ENCODE measurements around the gene DAB2IP.

DAB2IP gene

DNA sequence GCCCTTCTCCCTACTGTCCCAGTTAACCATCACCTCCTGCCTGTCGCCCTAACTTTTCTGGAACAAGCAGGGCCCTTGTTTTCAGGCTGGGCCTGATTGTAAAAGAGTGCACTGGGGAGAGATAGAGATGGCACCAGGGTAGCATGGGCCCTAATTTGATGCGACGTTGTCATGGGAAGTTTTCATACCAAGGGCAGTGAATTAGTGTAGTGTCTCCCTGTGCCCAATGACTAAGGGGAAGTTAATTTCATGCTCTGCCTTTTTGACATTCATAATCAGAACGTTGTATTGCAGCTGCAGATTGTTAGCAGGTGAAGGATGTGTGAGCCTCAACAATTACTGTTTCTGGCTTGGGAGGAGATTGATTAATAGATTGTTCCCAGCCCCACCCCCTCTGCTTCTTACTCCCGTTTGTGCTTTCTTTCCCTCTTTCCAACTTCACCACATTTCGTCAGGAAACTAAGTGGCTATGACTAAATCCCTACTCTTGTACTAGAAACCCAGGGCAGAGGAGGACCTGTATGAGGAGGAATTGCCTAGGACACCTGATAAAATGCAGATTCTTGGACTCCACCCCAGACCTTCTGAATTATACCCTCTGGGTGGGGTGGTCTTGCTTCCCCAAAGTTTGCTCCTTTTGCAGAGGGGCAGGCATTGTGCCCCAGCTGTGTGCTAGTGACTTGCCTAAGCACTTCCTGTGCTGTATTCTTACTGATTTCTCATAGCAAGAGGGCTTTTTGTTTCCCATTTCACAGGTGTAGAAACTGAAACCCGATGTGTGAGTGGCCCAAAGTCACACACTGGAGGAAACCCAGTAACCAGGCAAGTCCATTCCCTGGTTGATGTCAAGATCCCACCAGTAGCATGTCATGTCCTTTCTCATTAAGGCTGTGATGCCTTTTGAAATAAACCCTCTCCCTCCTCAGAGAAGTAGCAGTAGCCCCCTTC is 56.3 kb downstream of the DAB2IP start:
- Histone ChIP-seq H3K27ac (ENCODE audit: insufficient read depth, low read length, poor library complexity, severe bottlenecking) (no peak overlapping the region), H3K36me3 (ENCODE audit: control insufficient read depth, insufficient read depth, low read length) (no peaks in the 10 kb centered on the region), H3K4me3 (ENCODE audit: insufficient read depth, low read depth, low read length, poor library complexity, severe bottlenecking) (no peak overlapping the region), H3K4me1 (ENCODE audit: control insufficient read depth, insufficient read depth, low read length, poor library complexity, severe bottlenecking) (no peaks in the 10 kb centered on the region), H3K27me3 (replicated peaks; ENCODE audit: control insufficient read depth, insufficient read depth, low read length, poor library complexity, severe bottlenecking) (no peaks in the 10 kb centered on the region), H3K9me3 (ENCODE audit: control insufficient read depth, low read length) (no peaks in the 10 kb centered on the region)
- no peak for DNase-seq

DNA sequence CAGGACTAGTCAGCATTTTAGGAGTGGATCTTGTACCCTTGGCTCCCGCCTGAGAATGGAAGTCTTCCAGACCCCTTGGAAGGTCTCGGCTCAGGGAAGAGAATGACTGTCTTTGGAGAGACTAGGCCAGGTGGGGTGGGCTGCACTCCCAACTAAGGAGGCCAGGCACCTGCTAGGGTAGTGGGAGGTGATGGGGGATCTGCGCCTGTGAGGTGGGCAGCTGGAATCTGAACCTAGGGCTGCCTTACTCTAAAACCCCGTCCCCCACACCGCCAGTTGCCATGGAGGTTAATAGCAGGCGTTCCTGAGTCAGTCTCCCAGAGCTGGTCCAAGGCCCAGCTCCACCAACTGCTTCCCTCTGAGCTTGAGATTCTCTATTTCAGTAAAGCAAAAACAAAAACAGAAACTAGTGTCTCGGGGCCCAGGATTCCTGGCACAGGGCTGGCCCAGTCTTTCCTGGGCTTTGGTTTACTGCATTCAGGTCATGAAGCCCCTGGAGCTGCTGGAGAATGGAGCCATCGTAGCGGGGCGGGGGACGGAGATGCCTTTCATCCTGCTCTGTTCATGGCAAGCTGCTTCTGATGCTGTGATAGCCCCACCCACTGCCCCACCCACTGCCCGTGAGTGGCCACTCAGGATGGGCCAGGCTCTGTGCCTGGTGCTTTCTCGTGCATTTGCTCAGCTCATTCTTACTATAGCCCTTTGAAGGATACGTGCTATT is 57.5 kb downstream of the DAB2IP start:
- Histone ChIP-seq H3K36me3 (ENCODE audit: control insufficient read depth, insufficient read depth, low read length) (no peaks in the 10 kb centered on the region), H3K27ac (ENCODE audit: insufficient read depth, low read length, poor library complexity, severe bottlenecking) (no peak overlapping the region), H3K4me1 (ENCODE audit: control insufficient read depth, insufficient read depth, low read length, poor library complexity, severe bottlenecking) (no peaks in the 10 kb centered on the region), H3K27me3 (replicated peaks; ENCODE audit: control insufficient read depth, insufficient read depth, low read length, poor library complexity, severe bottlenecking) (no peaks in the 10 kb centered on the region), H3K9me3 (ENCODE audit: control insufficient read depth, low read length) (no peaks in the 10 kb centered on the region), H3K4me3 (ENCODE audit: insufficient read depth, low read depth, low read length, poor library complexity, severe bottlenecking) (no peak overlapping the region)
- no peak for DNase-seq

DNA sequence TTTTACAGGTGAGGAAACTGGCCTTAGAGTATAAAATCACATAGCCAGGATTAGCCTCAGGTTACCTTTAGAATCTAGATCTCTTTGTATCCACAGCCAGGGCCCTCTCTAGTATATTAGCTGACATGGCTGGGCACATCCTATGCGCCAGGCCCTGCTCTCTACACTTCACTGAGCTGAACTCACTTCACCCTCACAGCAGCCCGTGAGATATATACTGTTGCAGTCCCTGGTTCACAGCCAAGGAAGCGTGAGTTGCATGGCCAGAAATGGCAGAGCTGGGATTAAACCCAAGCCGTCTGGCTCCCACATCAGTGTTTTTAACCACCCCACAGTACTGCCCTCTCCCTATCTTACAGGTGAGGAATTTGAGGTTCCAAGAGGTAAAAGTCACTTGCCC is 58.4 kb downstream of the DAB2IP start:
- no peaks in the 10 kb centered on the region for H3K27me3 ChIP-seq (replicated peaks; ENCODE audit: control insufficient read depth, insufficient read depth, low read length, poor library complexity, severe bottlenecking)
- H3K27ac ChIP-seq (ENCODE audit: insufficient read depth, low read length, poor library complexity, severe bottlenecking): no peak overlapping the region
- no peak for DNase-seq
- no peaks in the 10 kb centered on the region for H3K36me3 ChIP-seq (ENCODE audit: control insufficient read depth, insufficient read depth, low read length)
- H3K4me3 ChIP-seq (ENCODE audit: insufficient read depth, low read depth, low read length, poor library complexity, severe bottlenecking): no peak overlapping the region
- no peaks in the 10 kb centered on the region for H3K4me1 ChIP-seq (ENCODE audit: control insufficient read depth, insufficient read depth, low read length, poor library complexity, severe bottlenecking)
- H3K9me3 ChIP-seq (ENCODE audit: control insufficient read depth, low read length): no peaks in the 10 kb centered on the region

DNA sequence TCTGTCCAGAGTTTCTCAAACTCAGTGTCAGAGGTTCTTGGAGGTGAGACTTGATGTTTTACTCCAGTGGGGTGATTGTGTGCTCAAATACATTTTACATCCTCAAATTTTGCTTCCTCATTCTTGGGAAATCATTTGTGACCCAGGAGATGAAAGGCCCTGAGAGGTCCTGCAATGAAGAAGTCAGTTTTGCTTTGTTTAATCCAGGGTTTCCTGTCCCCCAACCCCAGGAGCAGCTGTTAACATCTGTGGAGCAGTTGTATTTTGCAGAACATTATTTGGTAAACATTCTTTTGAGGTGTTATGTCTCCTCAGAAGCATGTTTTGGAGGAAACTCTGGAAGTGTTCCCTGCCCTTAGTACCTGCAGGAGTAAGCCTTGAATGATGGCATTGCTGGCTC is 59.8 kb downstream of the DAB2IP start:
- no peak overlapping the region for H3K27ac ChIP-seq (ENCODE audit: insufficient read depth, low read length, poor library complexity, severe bottlenecking)
- no peak for DNase-seq
- H3K36me3 ChIP-seq (ENCODE audit: control insufficient read depth, insufficient read depth, low read length): no peaks in the 10 kb centered on the region
- H3K27me3 ChIP-seq (replicated peaks; ENCODE audit: control insufficient read depth, insufficient read depth, low read length, poor library complexity, severe bottlenecking): no peaks in the 10 kb centered on the region
- no peaks in the 10 kb centered on the region for H3K9me3 ChIP-seq (ENCODE audit: control insufficient read depth, low read length)
- no peak overlapping the region for H3K4me3 ChIP-seq (ENCODE audit: insufficient read depth, low read depth, low read length, poor library complexity, severe bottlenecking)
- H3K4me1 ChIP-seq (ENCODE audit: control insufficient read depth, insufficient read depth, low read length, poor library complexity, severe bottlenecking): no peaks in the 10 kb centered on the region

DNA sequence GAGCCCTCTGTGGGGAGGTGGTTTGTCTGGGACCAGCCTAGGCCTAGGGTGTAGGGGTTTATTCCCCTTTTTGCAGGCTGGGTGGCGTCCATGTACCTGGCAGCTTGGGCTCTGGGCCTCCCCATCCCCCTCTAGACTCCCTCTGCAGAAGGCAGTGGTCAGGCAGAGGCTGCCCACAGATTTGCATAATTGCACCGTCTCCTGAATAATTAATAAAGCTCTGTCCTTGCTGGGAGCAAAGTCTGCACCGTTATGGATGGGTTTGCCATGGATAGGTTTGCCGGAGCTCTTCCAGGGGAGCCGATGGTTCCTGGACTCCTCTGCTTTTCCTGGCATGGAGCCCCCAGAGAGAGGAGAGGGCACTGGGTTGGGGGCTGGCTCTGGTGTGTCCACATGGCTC is 60.4 kb downstream of the DAB2IP start:
- Histone ChIP-seq H3K27ac (ENCODE audit: insufficient read depth, low read length, poor library complexity, severe bottlenecking) (no peak overlapping the region), H3K9me3 (ENCODE audit: control insufficient read depth, low read length) (no peaks in the 10 kb centered on the region), H3K36me3 (ENCODE audit: control insufficient read depth, insufficient read depth, low read length) (no peaks in the 10 kb centered on the region), H3K27me3 (replicated peaks; ENCODE audit: control insufficient read depth, insufficient read depth, low read length, poor library complexity, severe bottlenecking) (no peaks in the 10 kb centered on the region), H3K4me3 (ENCODE audit: insufficient read depth, low read depth, low read length, poor library complexity, severe bottlenecking) (no peak overlapping the region), H3K4me1 (ENCODE audit: control insufficient read depth, insufficient read depth, low read length, poor library complexity, severe bottlenecking) (no peaks in the 10 kb centered on the region)
- no peak for DNase-seq

DNA sequence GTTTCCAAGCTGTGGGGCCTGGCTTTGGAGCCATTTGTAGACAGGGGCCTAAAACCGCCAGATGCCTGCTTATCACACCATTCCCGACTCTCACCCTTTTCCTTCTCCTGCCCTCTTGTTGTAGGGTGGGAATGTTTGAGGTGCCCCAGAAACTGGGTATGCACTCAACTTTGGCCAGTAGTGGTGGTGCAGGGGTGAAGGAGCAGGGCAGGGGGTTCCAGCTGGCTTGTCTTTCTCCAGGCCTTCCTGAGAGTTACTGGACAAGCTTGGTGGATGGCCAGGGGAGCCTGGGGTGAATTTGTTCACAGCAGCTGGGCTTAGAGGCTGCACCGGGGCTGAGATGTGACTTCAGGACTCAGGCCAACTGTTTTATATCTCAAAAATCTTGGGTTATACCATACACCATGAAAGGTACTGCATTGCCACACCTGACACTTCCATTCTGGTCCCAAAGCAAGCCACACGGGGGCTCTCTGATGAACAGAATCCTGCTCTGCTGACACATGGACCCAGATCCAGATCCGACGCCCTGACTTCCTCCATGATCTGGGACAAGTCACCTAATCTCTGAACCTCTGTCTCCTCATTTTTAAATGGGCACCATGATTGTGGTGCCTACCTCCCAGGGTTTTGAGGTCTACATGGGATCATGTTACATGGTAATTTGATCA is 62.1 kb downstream of the DAB2IP start:
- no peak overlapping the region for H3K4me3 ChIP-seq (ENCODE audit: insufficient read depth, low read depth, low read length, poor library complexity, severe bottlenecking)
- H3K4me1 ChIP-seq (ENCODE audit: control insufficient read depth, insufficient read depth, low read length, poor library complexity, severe bottlenecking): no peaks in the 10 kb centered on the region
- H3K27me3 ChIP-seq (replicated peaks; ENCODE audit: control insufficient read depth, insufficient read depth, low read length, poor library complexity, severe bottlenecking): no peaks in the 10 kb centered on the region
- no peak overlapping the region for H3K27ac ChIP-seq (ENCODE audit: insufficient read depth, low read length, poor library complexity, severe bottlenecking)
- no peak for DNase-seq
- H3K36me3 ChIP-seq (ENCODE audit: control insufficient read depth, insufficient read depth, low read length): no peaks in the 10 kb centered on the region
- no peaks in the 10 kb centered on the region for H3K9me3 ChIP-seq (ENCODE audit: control insufficient read depth, low read length)

DNA sequence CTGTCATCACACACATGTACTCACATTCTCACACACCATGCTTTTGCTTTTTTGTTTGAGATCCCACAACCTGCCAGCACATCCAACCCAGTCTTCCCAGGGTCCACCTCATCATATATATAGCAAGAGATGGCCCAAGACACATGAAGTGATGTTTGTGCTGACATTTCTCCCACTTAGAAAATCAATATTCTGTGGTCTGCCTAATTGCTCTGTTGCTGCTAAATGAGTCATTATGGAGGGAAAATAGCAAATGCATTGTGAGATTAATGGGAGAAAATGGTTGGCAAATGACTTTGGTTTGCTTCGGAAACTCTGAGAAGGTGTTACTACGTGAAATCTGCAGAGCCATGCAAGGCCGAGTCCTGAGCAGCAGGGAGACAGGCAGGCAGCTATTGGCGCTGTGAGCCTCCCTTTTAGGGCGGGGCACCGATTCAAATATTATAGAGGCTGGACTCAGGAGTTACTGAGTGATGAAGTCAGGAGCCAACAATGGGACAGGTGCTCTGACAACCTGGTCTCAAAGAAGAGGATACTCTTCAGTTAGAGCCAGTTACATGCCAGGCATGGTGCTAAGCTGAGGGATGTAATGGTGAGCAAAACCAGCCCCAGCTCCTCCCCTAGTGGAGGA is 62.8 kb downstream of the DAB2IP start:
- Histone ChIP-seq H3K4me1 (ENCODE audit: control insufficient read depth, insufficient read depth, low read length, poor library complexity, severe bottlenecking) (no peaks in the 10 kb centered on the region), H3K4me3 (ENCODE audit: insufficient read depth, low read depth, low read length, poor library complexity, severe bottlenecking) (no peak overlapping the region), H3K36me3 (ENCODE audit: control insufficient read depth, insufficient read depth, low read length) (no peaks in the 10 kb centered on the region), H3K27ac (ENCODE audit: insufficient read depth, low read length, poor library complexity, severe bottlenecking) (no peak overlapping the region), H3K27me3 (replicated peaks; ENCODE audit: control insufficient read depth, insufficient read depth, low read length, poor library complexity, severe bottlenecking) (no peaks in the 10 kb centered on the region), H3K9me3 (ENCODE audit: control insufficient read depth, low read length) (no peaks in the 10 kb centered on the region)
- DNase-seq: no peak

DNA sequence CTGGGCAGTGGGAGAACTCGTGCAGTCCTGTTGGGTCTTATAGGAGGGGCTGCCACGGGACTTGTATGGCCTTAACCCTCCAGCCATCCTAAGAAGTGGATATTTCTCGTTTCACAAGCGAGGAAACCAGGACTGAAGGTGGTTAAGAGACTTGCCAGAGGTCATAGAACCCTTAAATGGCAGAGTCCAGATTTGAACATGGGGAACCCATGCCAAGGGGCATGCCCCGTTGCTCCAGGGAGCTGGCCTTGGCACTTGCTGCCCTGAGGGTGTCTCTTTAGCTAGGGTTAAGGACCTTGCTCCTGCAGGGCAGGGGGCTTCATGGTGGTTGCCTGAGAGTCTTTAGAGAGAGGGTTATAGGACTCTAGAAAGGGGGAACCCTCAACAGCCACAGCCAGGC is 63.4 kb downstream of the DAB2IP start:
- H3K27me3 ChIP-seq (replicated peaks; ENCODE audit: control insufficient read depth, insufficient read depth, low read length, poor library complexity, severe bottlenecking): no peaks in the 10 kb centered on the region
- H3K9me3 ChIP-seq (ENCODE audit: control insufficient read depth, low read length): no peaks in the 10 kb centered on the region
- H3K27ac ChIP-seq (ENCODE audit: insufficient read depth, low read length, poor library complexity, severe bottlenecking): no peak overlapping the region
- no peaks in the 10 kb centered on the region for H3K4me1 ChIP-seq (ENCODE audit: control insufficient read depth, insufficient read depth, low read length, poor library complexity, severe bottlenecking)
- H3K4me3 ChIP-seq (ENCODE audit: insufficient read depth, low read depth, low read length, poor library complexity, severe bottlenecking): no peak overlapping the region
- no peak for DNase-seq
- H3K36me3 ChIP-seq (ENCODE audit: control insufficient read depth, insufficient read depth, low read length): no peaks in the 10 kb centered on the region

DNA sequence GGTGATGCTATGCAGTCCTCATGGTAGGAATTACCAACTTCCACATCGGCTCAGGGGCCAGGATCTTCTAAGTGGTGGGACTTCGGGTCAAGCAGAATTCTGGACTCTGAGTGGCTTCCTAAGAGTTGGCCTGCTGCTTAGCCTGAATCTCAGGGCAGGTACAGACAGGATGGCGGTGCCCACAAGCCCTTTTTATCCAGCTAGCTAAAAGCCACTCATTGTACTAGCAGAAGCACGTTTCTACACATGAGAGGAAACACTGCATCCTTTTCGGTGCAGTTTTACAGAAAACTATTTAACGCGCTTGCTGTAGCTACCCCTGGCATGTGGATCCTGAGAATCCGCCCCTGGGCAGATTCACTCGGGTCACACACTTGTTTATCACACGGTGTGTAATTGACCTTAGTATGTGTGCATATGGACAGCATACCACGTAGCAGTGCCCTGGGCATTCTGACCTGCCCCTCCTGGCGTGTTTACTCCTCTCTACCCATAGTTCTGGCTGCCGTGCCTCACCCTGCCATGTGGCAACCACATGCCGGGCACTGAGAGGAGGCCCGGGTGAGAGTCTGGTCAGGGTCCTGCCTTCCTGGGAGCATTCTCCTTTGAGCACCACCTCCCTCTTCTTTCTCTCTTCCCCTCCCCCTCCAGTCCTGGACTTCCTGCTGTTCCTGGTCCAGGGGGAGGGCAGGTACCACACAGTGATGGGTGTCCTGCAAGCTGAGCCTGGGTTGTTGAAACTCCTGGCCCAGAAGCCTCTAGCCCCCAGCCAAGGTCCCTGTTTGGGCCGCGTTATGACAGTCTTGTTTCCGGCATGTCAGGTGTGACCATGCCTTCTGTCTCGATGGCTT is 65.9 kb downstream of the DAB2IP start:
- Histone ChIP-seq H3K4me3 (ENCODE audit: insufficient read depth, low read depth, low read length, poor library complexity, severe bottlenecking) (no peak overlapping the region), H3K9me3 (ENCODE audit: control insufficient read depth, low read length) (no peaks in the 10 kb centered on the region), H3K27ac (ENCODE audit: insufficient read depth, low read length, poor library complexity, severe bottlenecking) (no peak overlapping the region), H3K4me1 (ENCODE audit: control insufficient read depth, insufficient read depth, low read length, poor library complexity, severe bottlenecking) (no peaks in the 10 kb centered on the region), H3K27me3 (replicated peaks; ENCODE audit: control insufficient read depth, insufficient read depth, low read length, poor library complexity, severe bottlenecking) (no peaks in the 10 kb centered on the region), H3K36me3 (ENCODE audit: control insufficient read depth, insufficient read depth, low read length) (no peaks in the 10 kb centered on the region)
- DNase-seq: no peak

Measured in effector memory CD4-positive, alpha-beta T cell (primary cell).